ENCODE results near the gene TJP1. TPM values are rescaled to one million over a fixed set of nuclear protein-coding genes. Genes with fewer than 3 reads are reported as not detected.

Gene TJP1
- total RNA-seq, 1 donor from 2014 or later: 90.6 TPM

- Mint-ChIP-seq H3K36me3 (ENCODE audit: low read depth) (peaks cover 6% of the 10 kb centered on the region), H3K9me3 (no peaks in the 10 kb centered on the region), H3K4me3 (no peak overlapping the region), H3K27ac (ENCODE audit: unreplicated experiment) (no peak overlapping the region), H3K27me3 (ENCODE audit: low read depth) (no peaks in the 10 kb centered on the region), H3K4me1 (peaks cover 15% of the 10 kb centered on the region)
- no peak for DNase-seq (ENCODE audit: low read depth, low spot score)
- TF ChIP-seq, protein P1, sequence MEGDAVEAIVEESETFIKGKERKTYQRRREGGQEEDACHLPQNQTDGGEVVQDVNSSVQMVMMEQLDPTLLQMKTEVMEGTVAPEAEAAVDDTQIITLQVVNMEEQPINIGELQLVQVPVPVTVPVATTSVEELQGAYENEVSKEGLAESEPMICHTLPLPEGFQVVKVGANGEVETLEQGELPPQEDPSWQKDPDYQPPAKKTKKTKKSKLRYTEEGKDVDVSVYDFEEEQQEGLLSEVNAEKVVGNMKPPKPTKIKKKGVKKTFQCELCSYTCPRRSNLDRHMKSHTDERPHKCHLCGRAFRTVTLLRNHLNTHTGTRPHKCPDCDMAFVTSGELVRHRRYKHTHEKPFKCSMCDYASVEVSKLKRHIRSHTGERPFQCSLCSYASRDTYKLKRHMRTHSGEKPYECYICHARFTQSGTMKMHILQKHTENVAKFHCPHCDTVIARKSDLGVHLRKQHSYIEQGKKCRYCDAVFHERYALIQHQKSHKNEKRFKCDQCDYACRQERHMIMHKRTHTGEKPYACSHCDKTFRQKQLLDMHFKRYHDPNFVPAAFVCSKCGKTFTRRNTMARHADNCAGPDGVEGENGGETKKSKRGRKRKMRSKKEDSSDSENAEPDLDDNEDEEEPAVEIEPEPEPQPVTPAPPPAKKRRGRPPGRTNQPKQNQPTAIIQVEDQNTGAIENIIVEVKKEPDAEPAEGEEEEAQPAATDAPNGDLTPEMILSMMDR (conservative IDR thresholded peaks at IDR 0.05): peak; percentile 66
Measured at GRCh38 chr15:29747837-29748417, 74.3 kb downstream of the TJP1 start.

DNA sequence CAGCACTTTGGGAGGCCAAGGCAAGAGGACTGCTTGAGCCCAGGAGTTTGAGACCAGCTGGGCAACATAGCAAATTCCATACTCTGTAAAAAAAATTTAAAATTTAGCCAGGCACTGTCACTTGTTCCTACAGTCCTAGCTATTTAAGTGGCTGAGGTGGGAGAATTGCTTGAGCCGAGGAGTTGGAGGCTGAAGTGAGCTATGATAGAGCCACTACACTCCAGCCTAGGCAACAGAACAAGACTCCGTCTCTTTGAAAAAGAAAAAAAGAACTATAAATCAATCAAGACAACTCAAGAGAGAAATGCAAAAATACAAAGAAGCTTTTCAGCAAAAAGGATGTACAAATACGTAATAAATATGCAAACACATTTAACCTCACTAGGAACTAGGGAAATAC is 78.8 kb downstream of the TJP1 start:
- no peak for DNase-seq (ENCODE audit: low read depth, low spot score)
- no peak overlapping the region for H3K27ac Mint-ChIP-seq (ENCODE audit: unreplicated experiment)
- H3K4me1 Mint-ChIP-seq: no peaks in the 10 kb centered on the region
- H3K4me3 Mint-ChIP-seq: no peak overlapping the region
- H3K9me3 Mint-ChIP-seq: no peaks in the 10 kb centered on the region
- no peaks in the 10 kb centered on the region for H3K27me3 Mint-ChIP-seq (ENCODE audit: low read depth)
- TF ChIP-seq, protein P1 (conservative IDR thresholded peaks at IDR 0.05): no peak
- H3K36me3 Mint-ChIP-seq (ENCODE audit: low read depth): peaks cover 10% of the 10 kb centered on the region

DNA sequence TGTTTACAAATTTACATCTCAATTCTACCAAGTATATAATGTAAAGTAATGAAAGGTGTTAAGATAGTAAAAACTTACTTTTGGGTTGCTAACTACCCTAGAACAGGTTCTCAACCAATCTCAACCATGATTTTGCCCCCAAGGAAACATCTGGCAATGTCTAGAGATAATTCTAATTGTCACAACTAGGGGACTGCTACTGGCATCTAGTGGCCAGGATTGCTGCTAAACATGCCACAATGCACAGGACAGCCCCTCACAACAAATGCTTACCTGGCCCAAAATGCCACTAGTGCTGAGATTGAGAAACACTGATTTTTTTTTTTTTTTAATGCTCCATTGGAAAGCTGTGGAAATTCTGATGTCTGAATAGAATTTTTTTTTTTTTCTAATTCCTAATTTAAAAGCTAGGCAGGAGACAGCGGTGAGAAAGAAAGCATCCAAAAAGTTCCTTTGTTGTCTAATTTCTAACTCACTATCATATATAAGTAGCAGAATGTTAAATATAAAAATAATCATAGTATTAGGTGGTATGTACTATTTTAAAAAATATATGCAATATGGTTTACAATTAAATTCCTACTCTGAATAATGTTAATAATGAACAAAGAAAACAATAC is 81.5 kb downstream of the TJP1 start:
- Mint-ChIP-seq H3K4me3 (no peak overlapping the region), H3K9me3 (no peaks in the 10 kb centered on the region), H3K4me1 (no peaks in the 10 kb centered on the region), H3K27me3 (ENCODE audit: low read depth) (no peaks in the 10 kb centered on the region), H3K27ac (ENCODE audit: unreplicated experiment) (no peak overlapping the region), H3K36me3 (ENCODE audit: low read depth) (peaks cover 19% of the 10 kb centered on the region)
- TF ChIP-seq, protein P1 (conservative IDR thresholded peaks at IDR 0.05): peak; percentile 32
- no peak for DNase-seq (ENCODE audit: low read depth, low spot score)

DNA sequence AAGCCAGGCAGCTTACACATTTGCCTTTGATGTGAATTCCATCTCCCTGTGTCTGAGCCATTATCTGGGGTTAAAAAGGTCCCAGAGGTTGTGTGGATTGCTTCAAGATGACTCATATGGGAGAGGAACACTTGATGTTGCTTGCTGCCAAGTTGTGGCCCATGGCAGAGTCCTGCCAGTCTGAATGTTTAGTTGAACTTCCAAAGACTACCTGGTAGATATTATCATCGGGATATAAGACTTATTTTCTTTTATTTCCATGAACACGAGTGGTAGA is 85.6 kb downstream of the TJP1 start:
- Mint-ChIP-seq H3K27me3 (ENCODE audit: low read depth) (no peaks in the 10 kb centered on the region), H3K9me3 (no peaks in the 10 kb centered on the region), H3K4me3 (no peak overlapping the region), H3K27ac (ENCODE audit: unreplicated experiment) (no peak overlapping the region), H3K4me1 (no peaks in the 10 kb centered on the region), H3K36me3 (ENCODE audit: low read depth) (peaks cover 18% of the 10 kb centered on the region)
- TF ChIP-seq, protein P1 (conservative IDR thresholded peaks at IDR 0.05): no peak
- DNase-seq (ENCODE audit: low read depth, low spot score): no peak

- H3K27ac Mint-ChIP-seq (ENCODE audit: unreplicated experiment): no peak overlapping the region
Measured at GRCh38 chr15:29736012-29736743, 86.1 kb downstream of the TJP1 start.

More at GRCh38 chr15:29736012-29736743, 86.1 kb downstream of the TJP1 start:
- Mint-ChIP-seq H3K4me1 (no peaks in the 10 kb centered on the region), H3K27me3 (ENCODE audit: low read depth) (no peaks in the 10 kb centered on the region), H3K36me3 (ENCODE audit: low read depth) (peaks cover 20% of the 10 kb centered on the region), H3K9me3 (no peaks in the 10 kb centered on the region), H3K4me3 (no peak overlapping the region)
- TF ChIP-seq, protein P1 (conservative IDR thresholded peaks at IDR 0.05): no peak
- no peak for DNase-seq (ENCODE audit: low read depth, low spot score)

Data from neural crest cell (in vitro differentiated cells).